NOMO-1 (cell line): Measurements from ENCODE around the gene TOGARAM2.
A peak's percentile ranks its signal among the peaks of the same experiment; 100 is the strongest.
"Not testable (repeated sequence)": the region's sequence is repeated elsewhere in the genome, so short reads cannot be mapped to it uniquely, and the experiment has no call there.

Source experiments
- DNase-seq, 2 experiments: peaks; one replicate each; lab custom pipeline; 2025; ENCODE audit not compliant: unreplicated experiment in 2 of 2; lab: John Stamatoyannopoulos, UW

TOGARAM2 gene

GRCh38 chr2:29070526-29070925 lies 89.4 kb downstream of the TOGARAM2 start:
- no peak for DNase-seq

- DNase-seq, result no peak
Observed at GRCh38 chr2:29071032-29071975, 90.2 kb downstream of the TOGARAM2 start.

DNA sequence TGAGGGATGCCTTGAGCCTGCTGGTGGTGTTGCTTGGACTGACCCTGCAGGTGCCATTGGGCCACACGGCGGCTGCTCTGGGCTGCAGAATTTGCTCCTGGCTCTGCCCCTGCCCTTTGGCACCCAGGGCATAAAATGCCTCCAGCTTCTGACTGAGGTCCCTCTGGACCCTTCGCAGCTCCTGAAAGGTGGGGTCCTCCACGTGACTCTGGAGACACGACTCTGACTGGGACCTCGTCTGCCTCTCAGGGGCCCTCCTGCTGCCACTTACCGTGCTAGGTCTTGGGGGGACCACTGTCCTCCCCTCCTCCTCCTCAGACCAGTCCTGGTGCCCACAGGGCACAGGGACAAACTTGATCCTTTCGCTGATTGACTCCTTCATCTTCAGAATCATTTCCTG lies 91.2 kb downstream of the TOGARAM2 start:
- DNase-seq, result no peak

- DNase-seq, result no peak
Observed at GRCh38 chr2:29072971-29073725, 92.0 kb downstream of the TOGARAM2 start.

- peak in 1 of 2 experiments; percentile 12 for DNase-seq
Observed at GRCh38 chr2:29073933-29074332, 92.8 kb downstream of the TOGARAM2 start.

GRCh38 chr2:29074411-29074810 lies 93.3 kb downstream of the TOGARAM2 start, which contains the start of gene PCARE:
Gene PCARE, minus strand, starts transcription at chr2:29074523. Its CDS starts 262 bp downstream, at chr2:29074261.
- DNase-seq, result no peak

GRCh38 chr2:29075894-29076705 lies 95.0 kb downstream of the TOGARAM2 start:
- DNase-seq, result no peak

GRCh38 chr2:29079887-29080286 lies 98.8 kb downstream of the TOGARAM2 start:
- DNase-seq, result no peak

DNA sequence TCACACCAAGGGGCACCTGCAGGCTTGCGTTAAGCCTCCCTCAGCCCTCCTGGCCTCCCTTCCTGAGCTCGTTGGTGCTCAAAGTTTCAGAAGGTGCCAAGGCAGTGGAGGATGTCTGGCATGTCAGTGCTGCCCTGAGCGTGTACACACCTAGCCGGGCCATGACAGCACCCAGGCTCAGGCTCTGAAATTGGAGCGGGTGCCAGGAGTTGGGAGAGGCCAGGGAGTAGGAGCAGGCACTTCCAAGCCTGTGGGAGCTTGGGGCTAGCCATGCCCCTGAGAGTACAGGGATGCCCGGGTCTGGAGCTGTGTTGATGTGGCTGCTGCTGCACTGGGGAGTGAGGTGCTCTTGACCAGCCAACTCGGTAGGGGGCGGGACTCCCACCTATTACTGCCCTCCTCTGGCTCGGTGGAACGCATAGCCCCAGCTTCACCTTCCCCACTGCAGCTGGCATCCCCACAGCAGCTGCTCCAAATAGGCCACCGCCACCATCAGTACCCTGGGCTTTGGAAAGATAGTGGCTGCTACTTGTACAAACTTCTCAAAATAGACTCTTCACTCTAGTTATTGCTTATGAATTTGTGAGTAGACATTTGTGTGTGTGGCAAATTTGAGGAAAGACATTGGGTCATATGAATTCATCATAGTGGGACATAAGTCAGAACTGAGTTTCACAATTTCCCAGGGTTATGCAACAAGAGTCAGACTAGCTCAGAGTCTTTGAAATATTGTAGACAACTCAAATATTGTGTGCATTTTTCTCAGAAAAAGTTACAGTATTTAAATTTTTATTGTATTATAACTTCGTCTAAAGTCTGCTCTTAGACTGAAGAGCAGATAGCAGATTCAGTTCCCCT lies 100.0 kb downstream of the TOGARAM2 start:
- peak; percentile 13 to 66 for DNase-seq

- DNase-seq, result no peak
Observed at GRCh38 chr2:29082804-29083495, 101.9 kb downstream of the TOGARAM2 start.

DNA sequence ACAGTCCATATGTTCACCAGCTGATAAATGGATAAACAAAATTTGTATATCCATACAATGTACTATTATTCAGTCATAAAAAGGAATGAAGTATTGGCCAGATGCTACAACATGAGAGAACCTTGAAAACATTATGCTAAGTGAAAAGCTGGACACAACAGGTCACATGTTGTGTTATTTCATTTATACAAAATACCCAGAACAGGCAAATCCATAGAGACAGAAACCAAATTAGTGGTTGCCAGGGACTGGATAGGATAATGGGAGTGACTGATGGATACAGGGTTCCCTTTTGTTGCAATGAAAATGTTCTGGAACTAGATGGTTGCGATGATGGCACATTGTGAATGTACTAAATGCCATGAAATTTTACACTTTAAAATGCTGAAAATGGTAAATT lies 103.5 kb downstream of the TOGARAM2 start:
- DNase-seq, result no peak

DNA sequence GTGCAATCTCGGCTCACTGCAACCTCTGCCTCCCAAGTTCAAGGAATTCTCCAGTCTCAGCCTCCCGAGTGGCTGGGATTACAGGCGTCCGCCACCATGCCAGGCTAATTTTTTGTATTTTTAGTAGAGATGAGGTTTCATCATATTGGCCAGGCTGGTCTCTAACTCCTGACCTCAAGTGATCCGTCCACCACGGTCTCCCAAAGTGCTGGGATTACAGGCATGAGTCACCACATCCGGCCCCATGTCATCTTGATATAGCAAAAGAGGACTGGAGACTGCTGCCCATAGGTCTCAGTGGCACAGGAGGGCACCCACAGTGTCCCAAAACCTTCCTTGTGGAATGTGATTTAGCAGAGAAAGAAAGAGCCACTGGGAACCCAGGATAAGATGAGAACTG lies 109.2 kb downstream of the TOGARAM2 start:
- not testable (repeated sequence) for DNase-seq

DNA sequence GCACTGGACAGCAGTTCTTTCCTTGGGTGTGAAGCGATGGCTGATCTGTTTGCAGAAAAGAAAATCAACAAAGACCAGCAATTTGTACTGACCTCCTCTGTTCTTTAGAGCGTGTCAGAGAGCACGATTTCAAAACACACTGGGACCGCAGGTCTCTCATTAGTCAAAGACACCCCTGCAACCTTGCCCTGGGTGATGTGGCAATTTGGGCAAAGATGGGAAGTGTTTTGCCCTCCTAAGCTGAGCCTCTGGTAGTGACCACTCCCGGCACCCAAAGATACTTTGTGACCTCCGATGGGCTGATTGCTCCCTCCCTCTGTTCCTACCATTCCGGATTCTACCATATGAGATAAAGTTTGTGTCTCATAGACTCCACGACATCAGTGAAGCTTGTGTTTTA lies 115.9 kb downstream of the TOGARAM2 start:
- DNase-seq, result no peak

GRCh38 chr2:29097569-29097968 lies 116.5 kb downstream of the TOGARAM2 start:
- no peak for DNase-seq

DNA sequence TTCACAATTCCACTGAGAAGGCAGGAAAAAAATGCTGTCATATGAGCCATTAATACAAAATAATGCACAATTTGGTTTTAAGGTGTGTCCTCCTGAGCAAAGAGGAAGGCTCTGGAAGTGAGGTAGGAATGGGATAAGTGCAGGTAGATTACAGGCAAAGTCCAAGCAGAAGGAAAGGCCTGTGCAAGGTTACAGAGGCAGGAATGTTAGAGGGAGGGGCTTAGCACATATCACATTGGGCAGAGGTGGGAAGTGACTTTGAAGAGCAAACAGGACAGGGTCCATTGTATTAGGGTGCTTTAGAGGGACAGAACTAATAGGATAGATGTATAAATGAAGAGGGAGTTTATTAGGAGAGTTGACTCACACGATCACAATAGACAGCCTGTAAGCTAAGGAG lies 119.5 kb downstream of the TOGARAM2 start:
- no peak for DNase-seq
